Hippocampal formation (tissue), 2 donors: Measurements from ENCODE around the gene B3GALNT2.

Source experiments
- DNase-seq, 2 donors: peaks; one replicate each; lab custom pipeline; 2025; lab: John Stamatoyannopoulos, UW

The B3GALNT2 gene

GRCh38 chr1:235454021-235454420 is 50.2 kb downstream of the B3GALNT2 start:
- no peak for DNase-seq

GRCh38 chr1:235450886-235451483 is 53.3 kb downstream of the B3GALNT2 start:
- DNase-seq: no peak

GRCh38 chr1:235450433-235450832 is 53.8 kb downstream of the B3GALNT2 start:
- no peak for DNase-seq

DNA sequence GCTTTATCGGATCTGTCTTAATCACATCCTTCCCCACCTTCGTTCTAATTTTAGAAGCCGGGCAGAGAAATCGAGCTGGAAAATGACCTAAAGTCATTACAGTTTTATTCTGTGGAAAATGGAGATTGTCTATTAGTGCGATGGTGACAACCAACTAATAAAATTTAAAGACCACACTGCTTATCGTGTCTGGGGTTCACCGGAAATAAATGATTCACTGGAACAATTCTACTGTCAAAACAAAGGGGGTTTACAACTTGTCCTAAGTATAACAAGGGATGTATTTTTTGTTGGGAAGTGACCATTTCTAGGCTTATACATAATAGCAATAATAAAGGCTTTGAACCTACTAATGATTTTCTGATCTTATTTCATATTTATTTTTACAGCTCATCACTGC is 55.6 kb downstream of the B3GALNT2 start:
- DNase-seq: no peak

DNA sequence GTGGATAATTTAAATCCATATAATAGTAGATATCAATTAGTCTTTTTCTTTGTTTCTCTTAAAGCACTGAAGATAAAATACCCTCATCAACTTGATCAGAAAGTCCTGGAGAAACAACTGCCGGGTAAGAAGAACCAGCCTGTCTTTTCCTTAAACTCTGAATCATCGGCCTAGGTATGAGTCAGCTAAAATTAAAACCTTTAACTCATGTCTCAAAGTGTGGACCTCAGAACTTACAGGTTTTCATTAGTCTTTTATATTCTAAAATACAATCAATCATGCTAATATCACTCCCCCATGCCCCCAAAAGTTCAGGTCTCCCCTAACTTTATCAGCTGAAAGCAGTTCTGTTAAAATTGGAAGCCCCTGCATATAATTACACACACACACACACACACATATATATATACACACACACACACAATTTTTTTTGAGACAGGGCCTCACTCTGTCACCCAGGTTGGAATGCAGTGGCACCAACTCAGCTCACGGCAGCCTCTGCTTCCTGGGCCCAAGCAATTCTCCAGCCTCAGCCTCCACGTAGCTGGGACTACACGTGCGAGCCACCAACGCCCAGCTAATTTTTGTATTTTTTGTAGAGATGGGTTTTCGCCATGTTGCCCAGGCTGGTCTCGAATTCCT is 61.3 kb downstream of the B3GALNT2 start:
- no peak for DNase-seq

- DNase-seq: no peak
Observed at GRCh38 chr1:235441159-235441685, 63.0 kb downstream of the B3GALNT2 start.

DNA sequence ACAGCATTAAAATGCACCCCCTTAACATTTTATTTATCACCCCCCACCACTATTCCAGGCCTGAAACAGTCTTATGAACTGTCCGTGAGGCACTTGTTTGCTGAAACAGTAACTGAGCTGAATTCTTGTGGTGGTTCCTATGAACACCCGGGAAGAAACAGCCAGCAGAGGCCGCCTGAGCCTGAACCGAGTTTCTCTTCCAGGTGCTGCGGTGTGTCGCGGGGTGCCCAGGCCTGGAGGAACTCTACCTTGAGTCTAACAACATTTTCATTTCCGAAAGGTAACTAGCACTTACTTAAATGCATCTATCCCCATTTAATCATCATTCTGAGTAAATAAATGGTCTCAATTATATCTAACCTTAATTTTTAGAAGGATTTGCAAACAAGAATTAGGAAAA is 70.3 kb downstream of the B3GALNT2 start:
- no peak for DNase-seq

DNA sequence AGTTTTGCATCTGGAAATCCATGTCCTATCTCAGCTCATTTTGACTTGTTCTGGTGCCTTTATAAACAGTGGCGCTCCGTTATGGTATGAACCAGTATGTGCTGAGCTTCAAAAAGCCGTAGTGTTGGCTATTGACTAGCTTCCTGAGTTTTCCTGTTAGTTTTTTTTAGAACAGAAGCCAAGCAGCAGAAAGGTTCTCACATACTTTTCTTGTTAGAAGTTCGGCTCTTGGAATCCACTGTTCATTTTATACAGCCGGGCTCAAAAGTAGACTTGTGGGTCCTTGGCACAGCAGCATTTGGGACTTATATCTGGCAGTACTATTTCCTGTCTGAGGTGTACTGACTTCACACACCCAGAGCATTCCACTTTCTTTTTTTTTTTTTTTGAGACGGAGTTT is 73.3 kb downstream of the B3GALNT2 start:
- DNase-seq: no peak

- no peak for DNase-seq
Observed at GRCh38 chr1:235429143-235429542, 75.1 kb downstream of the B3GALNT2 start.

DNA sequence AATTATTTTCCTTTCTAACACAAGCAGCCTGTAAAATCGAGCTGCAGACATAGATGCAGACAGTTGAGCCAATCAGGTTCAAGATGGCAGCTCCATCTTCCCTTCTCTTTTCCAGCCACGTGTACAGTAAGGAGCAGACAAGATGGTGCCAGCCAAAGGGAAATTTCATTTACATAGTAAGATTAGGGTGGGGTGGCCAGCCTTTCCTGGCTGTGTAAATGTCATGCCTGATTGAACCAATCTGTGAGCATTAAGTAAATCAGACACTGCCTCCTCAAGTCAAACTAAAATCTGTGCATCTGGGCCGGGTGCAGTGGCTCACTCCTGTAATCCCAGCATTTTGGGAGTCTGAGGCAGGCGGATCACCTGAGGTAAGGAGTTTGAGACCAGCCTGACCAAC is 76.8 kb downstream of the B3GALNT2 start:
- no peak for DNase-seq

DNA sequence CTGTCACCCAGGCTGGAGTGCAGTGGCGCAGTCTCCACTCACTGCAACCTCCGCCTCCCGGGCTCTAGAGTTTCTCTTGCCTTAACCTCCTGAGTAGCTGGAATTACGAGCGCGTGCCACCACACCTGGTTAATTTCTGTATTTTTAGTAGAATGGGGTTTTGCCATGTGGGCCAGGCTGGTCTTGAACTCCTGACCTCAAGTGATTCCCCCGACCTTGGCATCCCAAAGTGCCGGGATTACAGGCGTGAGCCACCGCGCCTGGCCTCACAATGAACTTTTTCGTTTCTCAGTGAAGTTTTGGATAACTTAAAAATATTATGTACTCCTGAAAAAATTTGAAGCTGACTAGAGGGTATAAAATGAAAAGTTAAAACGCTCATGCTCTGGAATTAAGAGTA is 77.6 kb downstream of the B3GALNT2 start:
- DNase-seq: no peak

- no peak for DNase-seq
Observed at GRCh38 chr1:235426143-235426542, 78.1 kb downstream of the B3GALNT2 start.

GRCh38 chr1:235425357-235425756 is 78.9 kb downstream of the B3GALNT2 start:
- no peak for DNase-seq

GRCh38 chr1:235424092-235424491 is 80.2 kb downstream of the B3GALNT2 start:
- DNase-seq: peak in 1 of 2 donors; percentile 2

GRCh38 chr1:235423214-235423652 is 81.0 kb downstream of the B3GALNT2 start:
- DNase-seq: no peak

DNA sequence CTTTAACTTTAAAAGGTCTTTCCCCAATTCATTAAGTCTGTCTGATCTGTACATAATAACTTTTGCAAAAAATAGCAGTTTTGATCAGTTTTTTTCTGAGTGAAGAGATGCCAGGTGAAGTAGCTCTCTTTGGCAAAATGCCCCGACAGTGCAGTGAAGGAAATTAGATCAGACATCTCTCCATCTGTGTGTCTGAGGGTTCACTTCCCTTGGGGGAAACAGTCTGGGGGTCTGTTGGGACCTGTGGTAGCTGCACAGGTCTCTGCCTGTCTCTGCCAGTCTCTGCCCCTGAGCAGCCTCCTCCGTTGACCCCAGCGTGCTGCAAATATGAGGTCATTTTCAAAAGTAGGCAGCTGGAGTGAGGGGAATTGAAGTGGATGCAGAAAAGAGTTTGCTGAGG is 82.5 kb downstream of the B3GALNT2 start:
- DNase-seq: no peak

GRCh38 chr1:235417086-235417697 is 87.1 kb downstream of the B3GALNT2 start:
- DNase-seq: peak; percentile 47 to 60

DNA sequence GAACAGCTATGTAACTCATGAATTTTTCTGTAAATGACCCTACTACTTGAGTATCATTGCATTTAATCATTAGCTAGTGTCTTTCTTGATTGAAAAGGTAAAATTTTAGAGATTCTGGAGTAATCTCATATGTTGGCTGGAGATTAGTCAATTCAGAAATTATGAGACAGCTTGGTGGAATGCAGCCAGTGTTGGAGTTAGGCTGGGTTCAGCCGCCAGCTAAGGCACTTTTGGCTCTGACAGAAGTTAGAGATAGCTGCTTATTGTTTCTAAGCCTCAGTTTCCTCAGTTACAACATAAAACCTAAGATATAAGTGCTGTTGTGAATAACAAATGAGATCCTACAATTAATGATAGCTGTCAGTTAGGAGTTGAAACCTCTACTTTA is 87.6 kb downstream of the B3GALNT2 start:
- DNase-seq: no peak

DNA sequence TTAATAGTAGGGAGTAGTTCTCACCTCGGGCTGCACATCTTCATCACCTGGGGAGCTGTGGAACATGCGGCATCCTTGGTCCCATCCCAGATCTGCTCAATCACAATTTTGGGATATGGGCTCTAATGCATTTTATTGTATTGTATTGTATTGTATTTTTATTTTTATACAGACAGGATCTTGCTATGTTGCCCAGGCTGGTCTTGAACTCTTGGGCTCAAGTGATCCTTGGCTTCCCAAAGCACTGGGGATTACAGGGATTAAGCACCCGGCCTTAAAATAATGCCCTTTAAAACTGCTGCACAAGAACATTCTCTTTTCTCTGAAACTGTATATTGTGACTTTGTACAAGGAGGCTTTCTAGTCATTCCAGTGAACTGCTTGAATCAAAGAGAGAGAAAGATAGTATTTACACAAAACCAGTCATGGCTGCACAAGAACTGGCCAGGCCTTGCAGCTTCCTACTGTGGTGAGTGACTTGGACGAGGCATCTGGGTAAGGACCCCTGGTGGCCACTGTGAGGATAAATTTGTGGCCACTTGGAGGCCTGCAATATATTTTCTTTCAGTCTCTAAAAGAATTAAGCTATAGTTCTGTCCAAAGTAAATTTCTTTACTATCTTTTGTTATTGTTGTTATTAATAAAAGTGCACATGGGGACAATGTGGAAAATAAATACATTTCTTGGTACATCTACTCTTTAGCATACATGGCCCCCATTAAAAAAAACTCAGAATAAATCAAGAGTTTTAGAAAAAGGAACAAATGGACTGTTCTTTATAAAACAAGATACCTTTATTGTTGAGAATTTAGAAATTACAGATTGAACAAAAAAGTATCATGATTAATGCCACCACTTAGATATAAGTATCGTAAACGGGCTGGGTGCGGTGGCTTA is 89.0 kb downstream of the B3GALNT2 start:
- peak; percentile 33 to 57 for DNase-seq

DNA sequence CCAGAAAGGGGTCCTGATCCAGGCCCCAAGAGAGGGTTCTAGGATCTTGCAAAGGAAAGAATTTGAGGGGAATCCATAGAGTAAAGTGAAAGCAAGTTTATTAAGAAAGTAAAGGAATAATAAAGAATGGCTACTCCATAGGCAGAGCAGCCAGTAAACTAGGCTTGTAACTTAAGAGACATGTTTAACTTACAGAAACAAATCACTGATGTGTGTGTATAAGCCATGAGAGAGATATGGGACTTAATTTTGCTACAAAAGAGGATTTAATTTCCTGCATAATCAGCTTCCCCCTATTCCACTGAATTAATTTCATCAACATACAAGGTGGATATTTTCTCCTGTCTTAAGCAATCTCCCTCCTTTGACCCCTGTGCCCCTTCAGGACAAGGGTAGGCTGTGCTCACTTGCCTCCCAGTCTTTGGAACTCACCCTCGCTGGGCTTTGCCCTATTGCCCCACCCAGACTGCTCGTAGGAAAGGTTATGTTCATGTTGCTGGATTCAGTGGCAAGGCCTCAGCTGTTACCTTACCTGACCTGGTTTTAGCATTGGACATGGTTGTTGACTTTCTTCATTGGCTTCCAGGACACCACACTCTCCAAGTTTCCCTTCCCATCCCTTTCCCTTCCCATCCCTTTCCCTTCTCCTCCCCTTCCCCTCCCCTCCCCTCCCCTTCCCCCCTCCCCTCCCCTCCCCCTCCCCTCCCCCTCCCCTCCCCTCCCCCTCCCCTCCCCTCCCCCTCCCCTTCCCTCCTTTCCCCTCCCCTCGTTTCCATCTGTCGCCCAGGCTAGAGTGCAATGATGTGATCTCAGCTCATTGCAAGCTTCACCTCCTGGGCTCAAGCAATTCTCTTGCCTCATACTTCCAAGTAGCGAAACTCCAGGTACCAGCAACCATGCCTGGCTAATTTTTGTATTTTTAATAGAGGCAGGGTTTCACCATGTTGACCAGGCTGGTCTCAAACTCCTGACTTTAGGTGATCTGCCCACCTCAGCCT is 92.5 kb downstream of the B3GALNT2 start:
- DNase-seq: no peak

- no peak for DNase-seq
Observed at GRCh38 chr1:235410467-235410866, 93.8 kb downstream of the B3GALNT2 start.
